Body of pancreas (tissue), 4 donors: Measurements from ENCODE around the gene SERPINA1. TPM values are rescaled to one million over a fixed set of nuclear protein-coding genes. Genes with fewer than 3 reads are reported as not detected.

Experiments used
- ATAC-seq: fragments of 150-250 bp; one replicate; pipeline ENCODE4 v1.9.1; 2016
- DNase-seq, 4 donors: peaks; one replicate each; pipeline ENCODE4 v3.0.0-alpha.2; 2019
- H3K27ac ChIP-seq, 4 donors: fragments of 200-600 bp; sonication (generic); 1 replicate in 3 of 4; 2 replicates in 1 of 4; pipeline versions ENCODE4 v1.5.1 to v1.6.1; 2016 to 2019; ENCODE audit warnings: mild to moderate bottlenecking in 1 of 4, mixed read lengths in 1 of 4, moderate library complexity in 1 of 4
- H3K27me3 ChIP-seq, 2 donors: fragments of 200-600 bp; sonication (generic); one replicate each; pipeline ENCODE4 v1.6.0; 2016; ENCODE audit warnings: mild to moderate bottlenecking in 1 of 2
- H3K36me3 ChIP-seq, 2 donors: fragments of 200-600 bp; sonication (generic); replicated peaks in 1 of 2; 2 replicates each; pipeline ENCODE4 v1.5.1; 2016; ENCODE audit warnings: low read depth in 2 of 2; ENCODE audit not compliant: insufficient read depth in 1 of 2
- H3K4me1 ChIP-seq: fragments of 200-600 bp; sonication (generic); one replicate; pipeline ENCODE4 v1.6.0; 2016
- H3K4me3 ChIP-seq, 2 donors: fragments of 200-600 bp; sonication (generic); 1 replicate in 1 of 2; 2 replicates in 1 of 2; pipeline ENCODE4 v1.5.1; 2016 to 2019
- H3K9me3 ChIP-seq, 3 donors: fragments of 200-600 bp; sonication (generic); 1 replicate in 2 of 3; 2 replicates in 1 of 3; pipeline ENCODE4 v1.5.1; 2016
- POLR2A ChIP-seq, 3 donors: fragments of 450-650 bp; IDR thresholded peaks; one replicate each; pipeline ENCODE4 v1.6.1; 2016; ENCODE audit warnings: antibody characterized with exemption in 3 of 3, mild to moderate bottlenecking in 2 of 3
- WGBS, 2 donors: methylation state at CpG; one replicate each; pipeline ENCODE4 v1.1.5; 2017; 5-methylcytosine and 5-hydroxymethylcytosine counted together
- intact Hi-C: fragments of 100-400 bp; cut with DNase I; formaldehyde crosslinking; loops from one replicate; pipeline ENCODE4 v1.15.1; 2023
- total RNA-seq, 2 donors: library from RNA; depleted of rRNA; stranded (reverse); fragments of >200 nt; gene quantifications; one replicate each; pipeline ENCODE4 v1.1.0, GENCODE V29; 2016
- TF ChIP-seq, protein P1 (sequence below), 7 experiments: fragments of 450-650 bp in 4 of 7; fragments of 200-600 bp in 3 of 7; sonication (generic) in 3 of 7; IDR thresholded peaks; one replicate each; pipeline ENCODE4 v1.5.1; 2016 to 2019; ENCODE audit warnings: antibody characterized with exemption in 7 of 7

The SERPINA1 gene
- total RNA-seq, 2 donors from 2014 or later = 77.8 to 86.4 TPM

- no peak for ATAC-seq
- intact Hi-C loops = no loop called here
- Histone ChIP-seq H3K4me1 (peaks cover 23% of the 10 kb centered on the region), H3K4me3 (no peak overlapping the region), H3K27ac (no peak overlapping the region), H3K36me3 (no peaks in the 10 kb centered on the region), H3K9me3 (no peaks in the 10 kb centered on the region), H3K27me3 (no peaks in the 10 kb centered on the region)
- DNase-seq = no peak
- WGBS, 2 donors = 81 to 85% methylated on average over 16 to 18 of the region's 18 CpGs
- TF ChIP-seq, protein P1, sequence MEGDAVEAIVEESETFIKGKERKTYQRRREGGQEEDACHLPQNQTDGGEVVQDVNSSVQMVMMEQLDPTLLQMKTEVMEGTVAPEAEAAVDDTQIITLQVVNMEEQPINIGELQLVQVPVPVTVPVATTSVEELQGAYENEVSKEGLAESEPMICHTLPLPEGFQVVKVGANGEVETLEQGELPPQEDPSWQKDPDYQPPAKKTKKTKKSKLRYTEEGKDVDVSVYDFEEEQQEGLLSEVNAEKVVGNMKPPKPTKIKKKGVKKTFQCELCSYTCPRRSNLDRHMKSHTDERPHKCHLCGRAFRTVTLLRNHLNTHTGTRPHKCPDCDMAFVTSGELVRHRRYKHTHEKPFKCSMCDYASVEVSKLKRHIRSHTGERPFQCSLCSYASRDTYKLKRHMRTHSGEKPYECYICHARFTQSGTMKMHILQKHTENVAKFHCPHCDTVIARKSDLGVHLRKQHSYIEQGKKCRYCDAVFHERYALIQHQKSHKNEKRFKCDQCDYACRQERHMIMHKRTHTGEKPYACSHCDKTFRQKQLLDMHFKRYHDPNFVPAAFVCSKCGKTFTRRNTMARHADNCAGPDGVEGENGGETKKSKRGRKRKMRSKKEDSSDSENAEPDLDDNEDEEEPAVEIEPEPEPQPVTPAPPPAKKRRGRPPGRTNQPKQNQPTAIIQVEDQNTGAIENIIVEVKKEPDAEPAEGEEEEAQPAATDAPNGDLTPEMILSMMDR (IDR thresholded peaks at IDR 0.05) = no peak
- TF ChIP-seq POLR2A (IDR thresholded peaks at IDR 0.05) = no peak
These were observed 5.4 kb downstream of the SERPINA1 start for GRCh38 chr14:94382716-94383596.

- TF ChIP-seq, protein P1 (IDR thresholded peaks at IDR 0.05) = no peak
- no peak for TF ChIP-seq POLR2A (IDR thresholded peaks at IDR 0.05)
- Histone ChIP-seq H3K27ac (no peak overlapping the region), H3K4me1 (peaks cover 15% of the 10 kb centered on the region), H3K27me3 (no peaks in the 10 kb centered on the region), H3K36me3 (no peaks in the 10 kb centered on the region), H3K4me3 (no peak overlapping the region), H3K9me3 (no peaks in the 10 kb centered on the region)
- WGBS, 2 donors = 71 to 72% methylated on average over 4 of the region's 4 CpGs
- intact Hi-C loops = no loop called here
- DNase-seq (no peak), ATAC-seq (no peak)
These were observed 6.2 kb downstream of the SERPINA1 start for GRCh38 chr14:94382099-94382715.

DNA sequence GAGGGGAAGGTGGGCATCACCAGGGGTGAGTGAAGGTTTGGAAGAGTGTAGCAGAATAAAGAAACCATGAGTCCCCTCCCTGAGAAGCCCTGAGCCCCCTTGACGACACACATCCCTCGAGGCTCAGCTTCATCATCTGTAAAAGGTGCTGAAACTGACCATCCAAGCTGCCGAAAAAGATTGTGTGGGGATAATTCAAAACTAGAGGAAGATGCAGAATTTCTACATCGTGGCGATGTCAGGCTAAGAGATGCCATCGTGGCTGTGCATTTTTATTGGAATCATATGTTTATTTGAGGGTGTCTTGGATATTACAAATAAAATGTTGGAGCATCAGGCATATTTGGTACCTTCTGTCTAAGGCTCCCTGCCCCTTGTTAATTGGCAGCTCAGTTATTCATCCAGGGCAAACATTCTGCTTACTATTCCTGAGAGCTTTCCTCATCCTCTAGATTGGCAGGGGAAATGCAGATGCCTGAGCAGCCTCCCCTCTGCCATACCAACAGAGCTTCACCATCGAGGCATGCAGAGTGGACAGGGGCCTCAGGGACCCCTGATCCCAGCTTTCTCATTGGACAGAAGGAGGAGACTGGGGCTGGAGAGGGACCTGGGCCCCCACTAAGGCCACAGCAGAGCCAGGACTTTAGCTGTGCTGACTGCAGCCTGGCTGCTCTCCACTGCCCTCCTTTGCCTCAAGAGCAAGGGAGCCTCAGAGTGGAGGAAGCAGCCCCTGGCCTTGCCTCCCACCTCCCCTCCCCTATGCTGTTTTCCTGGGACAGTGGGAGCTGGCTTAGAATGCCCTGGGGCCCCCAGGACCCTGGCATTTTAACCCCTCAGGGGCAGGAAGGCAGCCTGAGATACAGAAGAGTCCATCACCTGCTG is 7.0 kb downstream of the SERPINA1 start:
- DNase-seq (peak in 1 of 4 donors; percentile 0), ATAC-seq (no peak)
- intact Hi-C loops = no loop called here
- TF ChIP-seq, protein P1 (IDR thresholded peaks at IDR 0.05) = no peak
- TF ChIP-seq POLR2A (IDR thresholded peaks at IDR 0.05) = no peak
- Histone ChIP-seq H3K36me3 (no peaks in the 10 kb centered on the region), H3K27me3 (no peaks in the 10 kb centered on the region), H3K27ac (no peak overlapping the region), H3K4me3 (no peak overlapping the region), H3K4me1 (peaks cover 7% of the 10 kb centered on the region), H3K9me3 (no peaks in the 10 kb centered on the region)
- 66 to 73% methylated on average over 7 of the region's 7 CpGs for WGBS, 2 donors

DNA sequence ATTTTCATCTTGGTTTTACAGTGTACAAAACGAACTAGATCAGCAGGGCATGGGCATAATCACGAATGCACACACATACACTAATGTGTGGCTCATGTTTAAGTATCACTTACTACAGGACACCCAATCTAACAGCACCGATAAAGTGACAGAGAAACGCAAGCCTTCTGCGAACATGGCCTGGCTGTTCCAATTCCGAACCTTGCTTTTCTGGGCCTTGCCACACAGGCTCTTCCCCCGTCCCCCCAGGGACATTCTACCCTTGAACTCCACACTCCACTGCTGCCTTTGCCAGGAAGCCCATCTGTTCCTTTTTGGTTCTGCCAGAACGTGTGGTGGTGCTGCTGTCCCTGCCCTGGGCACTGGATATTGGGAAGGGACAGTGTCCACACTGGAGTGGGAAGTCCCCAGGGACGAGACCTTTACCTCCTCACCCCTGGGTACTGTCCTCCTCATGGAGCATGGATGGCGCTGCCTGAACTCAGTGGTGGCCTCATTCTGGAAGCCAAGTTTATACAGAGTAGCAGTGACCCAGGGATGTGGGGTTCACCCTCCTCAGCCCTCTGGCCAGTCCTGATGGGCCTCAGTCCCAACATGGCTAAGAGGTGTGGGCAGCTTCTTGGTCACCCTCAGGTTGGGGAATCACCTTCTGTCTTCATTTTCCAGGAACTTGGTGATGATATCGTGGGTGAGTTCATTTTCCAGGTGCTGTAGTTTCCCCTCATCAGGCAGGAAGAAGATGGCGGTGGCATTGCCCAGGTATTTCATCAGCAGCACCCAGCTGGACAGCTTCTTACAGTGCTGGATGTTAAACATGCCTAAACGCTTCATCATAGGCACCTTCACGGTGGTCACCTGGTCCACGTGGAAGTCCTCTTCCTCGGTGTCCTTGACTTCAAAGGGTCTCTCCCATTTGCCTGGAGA is 7.9 kb downstream of the SERPINA1 start:
- 64 to 67% methylated on average over 15 to 16 of the region's 16 CpGs for WGBS, 2 donors
- no peaks in the 10 kb centered on the region for H3K9me3 ChIP-seq
- H3K27ac ChIP-seq = no peak overlapping the region
- H3K4me1 ChIP-seq = no peaks in the 10 kb centered on the region
- H3K4me3 ChIP-seq = no peak overlapping the region
- DNase-seq = no peak
- H3K27me3 ChIP-seq = no peaks in the 10 kb centered on the region
- TF ChIP-seq POLR2A (IDR thresholded peaks at IDR 0.05) = no peak
- TF ChIP-seq, protein P1 (IDR thresholded peaks at IDR 0.05) = no peak
- H3K36me3 ChIP-seq = no peaks in the 10 kb centered on the region
- ATAC-seq = no peak
- intact Hi-C loops = no loop called here
